Peyer's patch (tissue), 4 donors: ENCODE results near the gene WWC1.

Source experiments
- CTCF ChIP-seq, 6 experiments: fragments of 450-650 bp in 4 of 6; fragments of 200-600 bp in 2 of 6; sonication (generic) in 1 of 6; IDR thresholded peaks; one replicate each; pipeline ENCODE4 v1.5.1; 2017 to 2019; ENCODE audit warnings: antibody characterized with exemption in 6 of 6, mild to moderate bottlenecking in 3 of 6, moderate library complexity in 1 of 6
- POLR2A ChIP-seq, 2 donors: fragments of 450-650 bp; IDR thresholded peaks; one replicate each; pipeline ENCODE4 v1.5.1; 2017; ENCODE audit warnings: antibody characterized with exemption in 2 of 2, mild to moderate bottlenecking in 2 of 2, moderate library complexity in 2 of 2

- no peak for TF ChIP-seq POLR2A (IDR thresholded peaks at IDR 0.05)
- no peak for TF ChIP-seq CTCF (IDR thresholded peaks at IDR 0.05)
These were observed 41.5 kb upstream of the WWC1 start for GRCh38 chr5:168249923-168250322.
